Right atrium auricular region (tissue), 2 donors: ENCODE measurements around the gene SNX9. TPM values are rescaled to one million over a fixed set of nuclear protein-coding genes. Genes with fewer than 3 reads are reported as not detected.

Experiments used
- DNase-seq: peaks from one replicate; pipeline ENCODE4 v3.0.0-alpha.2; 2019; ENCODE audit warnings: low spot score
- H3K27ac ChIP-seq, 2 donors: fragments of 200-600 bp; sonication (generic); 1 replicate in 1 of 2; 2 replicates in 1 of 2; pipeline ENCODE4 v1.5.1; 2016 to 2019
- H3K27me3 ChIP-seq, 2 donors: fragments of 200-600 bp; sonication (generic); one replicate each; pipeline versions ENCODE4 v1.5.1 to v1.6.0; 2017 to 2019
- H3K36me3 ChIP-seq: fragments of 200-600 bp; sonication (generic); one replicate; pipeline ENCODE4 v1.5.1; 2016
- H3K4me1 ChIP-seq, 2 donors: fragments of 200-600 bp; sonication (generic); one replicate each; pipeline versions ENCODE4 v1.5.1 to v1.6.0; 2017 to 2019
- H3K4me3 ChIP-seq, 2 donors: fragments of 200-600 bp; sonication (generic); 1 replicate in 1 of 2; 2 replicates in 1 of 2; pipeline ENCODE4 v1.5.1; 2017 to 2019; ENCODE audit warnings: mild to moderate bottlenecking in 1 of 2, moderate library complexity in 1 of 2
- H3K9me3 ChIP-seq, 2 donors: fragments of 200-600 bp; sonication (generic); one replicate each; pipeline ENCODE4 v1.5.1; 2019
- total RNA-seq, 2 donors: library from RNA; depleted of rRNA; stranded (reverse); fragments of >200 nt; gene quantifications; one replicate each; pipeline ENCODE4 v1.1.0, GENCODE V29; 2016
- TF ChIP-seq, protein P1 (sequence below), 2 donors: fragments of 200-600 bp; sonication (generic); IDR thresholded peaks; one replicate each; pipeline ENCODE4 v1.5.1; 2019; ENCODE audit warnings: antibody characterized with exemption in 2 of 2

Gene SNX9
- total RNA-seq, 2 donors from 2014 or later = 26.6 to 39.4 TPM

- H3K27ac ChIP-seq = peak overlapping the region in 1 of 2 donors; percentile 45
- H3K36me3 ChIP-seq = peaks cover 28% of the 10 kb centered on the region
- H3K9me3 ChIP-seq = no peaks in the 10 kb centered on the region
- TF ChIP-seq, protein P1, sequence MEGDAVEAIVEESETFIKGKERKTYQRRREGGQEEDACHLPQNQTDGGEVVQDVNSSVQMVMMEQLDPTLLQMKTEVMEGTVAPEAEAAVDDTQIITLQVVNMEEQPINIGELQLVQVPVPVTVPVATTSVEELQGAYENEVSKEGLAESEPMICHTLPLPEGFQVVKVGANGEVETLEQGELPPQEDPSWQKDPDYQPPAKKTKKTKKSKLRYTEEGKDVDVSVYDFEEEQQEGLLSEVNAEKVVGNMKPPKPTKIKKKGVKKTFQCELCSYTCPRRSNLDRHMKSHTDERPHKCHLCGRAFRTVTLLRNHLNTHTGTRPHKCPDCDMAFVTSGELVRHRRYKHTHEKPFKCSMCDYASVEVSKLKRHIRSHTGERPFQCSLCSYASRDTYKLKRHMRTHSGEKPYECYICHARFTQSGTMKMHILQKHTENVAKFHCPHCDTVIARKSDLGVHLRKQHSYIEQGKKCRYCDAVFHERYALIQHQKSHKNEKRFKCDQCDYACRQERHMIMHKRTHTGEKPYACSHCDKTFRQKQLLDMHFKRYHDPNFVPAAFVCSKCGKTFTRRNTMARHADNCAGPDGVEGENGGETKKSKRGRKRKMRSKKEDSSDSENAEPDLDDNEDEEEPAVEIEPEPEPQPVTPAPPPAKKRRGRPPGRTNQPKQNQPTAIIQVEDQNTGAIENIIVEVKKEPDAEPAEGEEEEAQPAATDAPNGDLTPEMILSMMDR (IDR thresholded peaks at IDR 0.05) = no peak
- peaks cover 0 to 22% of the 10 kb centered on the region in 2 donors for H3K4me1 ChIP-seq
- no peak for DNase-seq
- no peak overlapping the region for H3K4me3 ChIP-seq
- no peaks in the 10 kb centered on the region for H3K27me3 ChIP-seq
These were observed 88.7 kb downstream of the SNX9 start for GRCh38 chr6:157911786-157912185.

- Histone ChIP-seq H3K27me3 (no peaks in the 10 kb centered on the region), H3K4me3 (no peak overlapping the region), H3K27ac (peak overlapping the region in 1 of 2 donors; percentile 45), H3K9me3 (no peaks in the 10 kb centered on the region), H3K4me1 (peaks cover 0 to 17% of the 10 kb centered on the region in 2 donors), H3K36me3 (peaks cover 28% of the 10 kb centered on the region)
- DNase-seq = no peak
- TF ChIP-seq, protein P1 (IDR thresholded peaks at IDR 0.05) = no peak
These were observed 89.3 kb downstream of the SNX9 start for GRCh38 chr6:157912326-157912725.

DNA sequence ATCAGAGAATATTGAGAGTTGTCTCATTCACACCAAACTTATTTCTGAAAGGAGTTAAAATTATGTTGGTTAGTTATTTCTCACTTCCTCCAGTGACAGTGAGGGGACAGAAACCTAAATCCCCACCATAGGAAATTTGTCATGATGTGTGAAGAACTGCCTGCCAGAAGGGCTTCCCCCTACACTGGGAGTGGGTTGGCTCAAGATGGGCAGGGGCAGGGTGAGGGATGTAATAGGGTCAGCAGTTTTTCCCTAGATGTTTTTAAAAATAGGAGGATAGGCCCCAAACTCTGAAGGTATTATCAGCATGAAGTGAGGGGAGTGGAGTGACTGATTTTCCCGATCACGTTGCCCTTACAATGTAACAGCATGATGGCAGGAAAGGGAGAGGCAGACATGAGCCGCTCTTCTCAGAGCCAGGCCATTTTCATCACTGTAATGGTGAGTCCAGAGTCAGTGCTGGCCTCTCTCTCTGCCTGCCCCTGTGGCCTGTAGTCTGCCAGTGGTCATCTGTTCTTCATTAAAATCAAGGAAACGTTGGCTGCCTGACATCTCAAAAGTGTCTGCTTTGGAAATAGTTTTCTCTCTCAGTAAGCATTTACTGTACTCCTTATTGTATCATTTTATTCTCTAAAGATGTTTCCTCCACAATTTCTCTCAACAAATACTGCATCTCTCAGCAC lies 98.8 kb downstream of the SNX9 start:
- Histone ChIP-seq H3K36me3 (peaks cover 51% of the 10 kb centered on the region), H3K27me3 (no peaks in the 10 kb centered on the region), H3K4me1 (no peaks in the 10 kb centered on the region), H3K4me3 (no peak overlapping the region), H3K9me3 (peaks cover 0 to 10% of the 10 kb centered on the region in 2 donors), H3K27ac (peak overlapping the region in 1 of 2 donors; percentile 37)
- DNase-seq = no peak
- TF ChIP-seq, protein P1 (IDR thresholded peaks at IDR 0.05) = no peak

DNA sequence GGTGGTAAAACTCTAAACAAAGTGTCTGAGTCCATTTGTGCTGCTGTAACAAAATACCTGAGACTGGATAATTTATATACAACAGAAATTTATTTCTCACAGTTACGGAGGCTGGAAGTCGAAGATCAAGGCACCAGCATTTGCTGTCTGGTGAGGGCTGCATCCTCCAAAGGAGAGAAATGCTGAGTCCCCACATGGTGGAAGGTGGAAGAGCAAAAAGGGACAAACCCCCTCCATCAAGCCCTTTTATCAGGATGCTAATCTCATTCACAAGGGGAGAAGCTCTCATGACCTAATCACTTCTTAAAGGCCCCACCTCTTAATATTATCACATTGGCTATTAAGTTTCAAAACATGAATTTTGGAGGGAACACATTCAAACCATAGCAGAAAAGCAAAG lies 102.7 kb downstream of the SNX9 start:
- DNase-seq = no peak
- TF ChIP-seq, protein P1 (IDR thresholded peaks at IDR 0.05) = no peak
- Histone ChIP-seq H3K9me3 (no peaks in the 10 kb centered on the region), H3K4me1 (no peaks in the 10 kb centered on the region), H3K27me3 (no peaks in the 10 kb centered on the region), H3K4me3 (no peak overlapping the region), H3K36me3 (peaks cover 68% of the 10 kb centered on the region), H3K27ac (no peak overlapping the region)

- no peak overlapping the region for H3K27ac ChIP-seq
- no peaks in the 10 kb centered on the region for H3K9me3 ChIP-seq
- peaks cover 71% of the 10 kb centered on the region for H3K36me3 ChIP-seq
- no peaks in the 10 kb centered on the region for H3K27me3 ChIP-seq
- DNase-seq = no peak
- H3K4me1 ChIP-seq = no peaks in the 10 kb centered on the region
- H3K4me3 ChIP-seq = no peak overlapping the region
- TF ChIP-seq, protein P1 (IDR thresholded peaks at IDR 0.05) = no peak
These were observed 104.0 kb downstream of the SNX9 start for GRCh38 chr6:157927011-157927410.

DNA sequence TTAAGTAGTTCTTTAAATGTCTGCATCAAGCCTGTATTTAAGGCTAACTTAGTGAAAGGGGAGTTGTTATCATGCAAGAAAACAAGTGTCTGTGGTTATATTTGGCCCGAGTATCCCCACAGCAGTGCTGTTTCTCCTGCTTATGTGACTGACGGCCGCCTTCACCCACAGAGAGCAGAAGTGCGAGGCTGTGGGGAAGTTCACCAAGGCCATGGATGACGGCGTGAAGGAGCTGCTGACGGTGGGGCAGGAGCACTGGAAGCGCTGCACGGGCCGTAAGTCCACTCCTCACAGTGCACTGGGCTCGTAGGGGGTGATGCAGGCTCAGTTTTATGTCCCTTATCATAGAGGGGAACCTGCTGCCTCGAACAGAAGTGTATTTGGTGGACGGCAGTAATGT lies 105.4 kb downstream of the SNX9 start:
- H3K36me3 ChIP-seq = peaks cover 74% of the 10 kb centered on the region
- DNase-seq = no peak

More for the DNA sequence above, 105.4 kb downstream of the SNX9 start:
- Histone ChIP-seq H3K9me3 (no peaks in the 10 kb centered on the region), H3K27ac (no peak overlapping the region), H3K27me3 (no peaks in the 10 kb centered on the region), H3K4me1 (no peaks in the 10 kb centered on the region), H3K4me3 (no peak overlapping the region)
- TF ChIP-seq, protein P1 (IDR thresholded peaks at IDR 0.05) = no peak
